RCC 7860 (cell line): ENCODE measurements around the gene EMC1.
"Not testable (repeated sequence)": the region's sequence is repeated elsewhere in the genome, so short reads cannot be mapped to it uniquely, and the experiment has no call there.

Source experiments
- DNase-seq: peaks from one replicate; pipeline ENCODE4 v3.0.0-alpha.2; 2015; ENCODE audit warnings: low spot score
- FAIRE-seq: peaks from 2 replicates; lab custom pipeline; 2012; peaks lifted over from hg19 to GRCh38; lab: Jason Lieb, UNC

The EMC1 gene

GRCh38 chr1:19220080-19220846 lies 31.1 kb downstream of the EMC1 start:
- no peak for DNase-seq
- no peak for FAIRE-seq

- no peak for FAIRE-seq
These were observed 31.9 kb downstream of the EMC1 start for GRCh38 chr1:19219451-19219850.

GRCh38 chr1:19216585-19216984 lies 34.7 kb downstream of the EMC1 start:
- FAIRE-seq, DNase-seq: not testable (repeated sequence)

More at GRCh38 chr1:19219451-19219850, 31.9 kb downstream of the EMC1 start:
- no peak for DNase-seq

- no peak for DNase-seq
- no peak for FAIRE-seq
These were observed 37.7 kb downstream of the EMC1 start for GRCh38 chr1:19213580-19213979.

- no peak for DNase-seq
- FAIRE-seq, result no peak
These were observed 39.2 kb downstream of the EMC1 start for GRCh38 chr1:19212167-19212566.

GRCh38 chr1:19210772-19211549 lies 40.4 kb downstream of the EMC1 start:
- DNase-seq (no peak), FAIRE-seq (no peak)

- DNase-seq (peak; percentile 84), FAIRE-seq (peak; percentile 64)
These were observed 41.1 kb downstream of the EMC1 start, which contains the start of gene UBR4 for GRCh38 chr1:19209990-19210771. UBR4 (minus strand) TSS chr1:19210266; CDS start chr1:19210248, 18 bp downstream.

GRCh38 chr1:19209439-19209989 lies 41.8 kb downstream of the EMC1 start:
- FAIRE-seq, result no peak
- DNase-seq, result peak; percentile 14

- DNase-seq (no peak), FAIRE-seq (no peak)
These were observed 42.5 kb downstream of the EMC1 start for GRCh38 chr1:19208710-19209438.

GRCh38 chr1:19206947-19207346 lies 44.4 kb downstream of the EMC1 start:
- DNase-seq (no peak), FAIRE-seq (no peak)

GRCh38 chr1:19205845-19206244 lies 45.5 kb downstream of the EMC1 start:
- DNase-seq (no peak), FAIRE-seq (no peak)

GRCh38 chr1:19205403-19205802 lies 45.9 kb downstream of the EMC1 start:
- FAIRE-seq, result no peak

GRCh38 chr1:19204446-19205266 lies 46.7 kb downstream of the EMC1 start:
- no peak for DNase-seq
- FAIRE-seq, result no peak

More at GRCh38 chr1:19205403-19205802, 45.9 kb downstream of the EMC1 start:
- no peak for DNase-seq

GRCh38 chr1:19203440-19203839 lies 47.9 kb downstream of the EMC1 start:
- FAIRE-seq (peak; percentile 45), DNase-seq (peak; percentile 20)

GRCh38 chr1:19202396-19202795 lies 48.9 kb downstream of the EMC1 start:
- no peak for DNase-seq
- no peak for FAIRE-seq

GRCh38 chr1:19199969-19200604 lies 51.2 kb downstream of the EMC1 start:
- DNase-seq (no peak), FAIRE-seq (no peak)

- DNase-seq (no peak), FAIRE-seq (no peak)
These were observed 51.9 kb downstream of the EMC1 start for GRCh38 chr1:19199329-19199968.

- DNase-seq (no peak), FAIRE-seq (no peak)
These were observed 52.5 kb downstream of the EMC1 start for GRCh38 chr1:19198820-19199219.
